HG03025 (cell line): Measurements from ENCODE around the gene MBLAC1.

Experiments
- ATAC-seq: cut with Tn5 transposase; IDR thresholded peaks from one replicate; pipeline ENCODE4 v1.9.1; 2021; ENCODE audit warnings: mild to moderate bottlenecking, moderate library complexity; ENCODE audit not compliant: unreplicated experiment, low FRiP score

MBLAC1 gene

GRCh38 chr7:100126931-100127865 lies at the start of gene MBLAC1:
TSS of gene MBLAC1 (plus strand) at chr7:100126967. CDS start at chr7:100127396, 429 bp downstream.
- ATAC-seq, result peak; percentile 54

GRCh38 chr7:100077205-100077604 lies 49.6 kb upstream of the MBLAC1 start:
- no peak for ATAC-seq

- no peak for ATAC-seq
These were observed 47.7 kb upstream of the MBLAC1 start for GRCh38 chr7:100079024-100079560.

- ATAC-seq, result no peak
These were observed 45.7 kb upstream of the MBLAC1 start for GRCh38 chr7:100080907-100081534.

- ATAC-seq, result peak; percentile 77
These were observed 45.1 kb upstream of the MBLAC1 start, which contains the start of gene ZNF3 for GRCh38 chr7:100081535-100082102. TSS of gene ZNF3 (minus strand) at chr7:100081723. CDS start at chr7:100077357, 4,366 bp downstream.

GRCh38 chr7:100082978-100083377 lies 43.8 kb upstream of the MBLAC1 start:
- no peak for ATAC-seq

- ATAC-seq, result no peak
These were observed 41.3 kb upstream of the MBLAC1 start for GRCh38 chr7:100085515-100085914.

- ATAC-seq, result no peak
These were observed 39.6 kb upstream of the MBLAC1 start for GRCh38 chr7:100087055-100087750.

- no peak for ATAC-seq
These were observed 38.6 kb upstream of the MBLAC1 start for GRCh38 chr7:100088095-100088620.

- ATAC-seq, result no peak
These were observed 37.9 kb upstream of the MBLAC1 start, which contains the start of gene COPS6 for GRCh38 chr7:100088621-100089457. TSS of gene COPS6 (plus strand) at chr7:100088969. CDS start at chr7:100088991, 22 bp downstream.

- ATAC-seq, result no peak
These were observed 37.1 kb upstream of the MBLAC1 start for GRCh38 chr7:100089458-100090196.

- no peak for ATAC-seq
These were observed 36.0 kb upstream of the MBLAC1 start for GRCh38 chr7:100090527-100091410.

- ATAC-seq, result no peak
These were observed 35.2 kb upstream of the MBLAC1 start for GRCh38 chr7:100091411-100092181.

GRCh38 chr7:100093054-100093453 lies 33.7 kb upstream of the MBLAC1 start:
- ATAC-seq, result no peak

- ATAC-seq, result no peak
These were observed 33.3 kb upstream of the MBLAC1 start for GRCh38 chr7:100093498-100093897.

- ATAC-seq, result no peak
These were observed 32.8 kb upstream of the MBLAC1 start for GRCh38 chr7:100093925-100094486.
